ENCODE measurements around the gene PLEKHG3. TPM values are rescaled to one million over a fixed set of nuclear protein-coding genes. Genes with fewer than 3 reads are reported as not detected.

PLEKHG3 gene
- total and polyA plus RNA-seq, 9 donors: 17.5 to 92.9 (median 67.7) TPM

DNA sequence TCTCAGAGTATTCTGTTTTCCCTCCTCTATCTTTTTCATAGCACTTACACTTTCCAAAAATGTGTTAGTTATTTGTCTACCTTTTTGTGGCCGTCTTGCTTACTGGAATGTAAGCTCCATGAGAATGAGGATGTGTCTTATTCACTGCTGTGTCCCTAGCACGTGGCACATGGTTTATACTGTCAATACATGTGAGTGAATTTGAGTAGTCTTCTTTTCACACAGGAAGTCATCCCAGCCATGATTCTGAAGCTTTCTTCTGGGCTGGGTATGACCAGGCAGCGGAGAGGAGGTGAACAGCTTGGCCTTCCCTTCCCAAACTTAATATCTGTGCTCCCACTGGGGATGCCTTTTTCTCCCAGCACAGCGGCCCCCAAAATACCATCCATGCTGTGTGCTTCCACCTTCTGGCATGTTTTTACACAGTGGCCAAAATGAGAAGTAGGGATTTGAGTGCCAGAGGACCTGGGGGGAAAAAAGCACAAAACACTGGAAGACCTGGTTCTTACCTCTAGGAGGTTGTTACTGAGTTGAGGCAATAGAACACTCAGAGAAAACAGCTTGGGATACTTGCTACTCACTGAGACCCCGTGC, 10.3 kb downstream of the PLEKHG3 start:
- TF ChIP-seq CTCF (IDR thresholded peaks at IDR 0.05): no peak
- TF ChIP-seq POLR2A (IDR thresholded peaks at IDR 0.05): no peak
- TF ChIP-seq EP300 (IDR thresholded peaks at IDR 0.05): no peak
- Histone ChIP-seq H3K4me3 (no peak overlapping the region), H3K4me1 (ENCODE audit: insufficient read depth) (peaks cover 31% of the 10 kb centered on the region), H3K27ac (no peak overlapping the region), H3K36me3 (no peaks in the 10 kb centered on the region), H3K27me3 (no peaks in the 10 kb centered on the region), H3K9me3 (no peaks in the 10 kb centered on the region)
- peak in 1 of 5 donors; percentile 8 for DNase-seq
- 87 to 91% (median 88%) methylated on average over 5 of the region's 5 CpGs for WGBS, 3 donors
- intact Hi-C loops (cut with DNase I): loop anchor here in 1 of 4 donors (5.0 kb wide), 1 partner anchor 43 kb away; no protein-coding TSS in a partner anchor

DNA sequence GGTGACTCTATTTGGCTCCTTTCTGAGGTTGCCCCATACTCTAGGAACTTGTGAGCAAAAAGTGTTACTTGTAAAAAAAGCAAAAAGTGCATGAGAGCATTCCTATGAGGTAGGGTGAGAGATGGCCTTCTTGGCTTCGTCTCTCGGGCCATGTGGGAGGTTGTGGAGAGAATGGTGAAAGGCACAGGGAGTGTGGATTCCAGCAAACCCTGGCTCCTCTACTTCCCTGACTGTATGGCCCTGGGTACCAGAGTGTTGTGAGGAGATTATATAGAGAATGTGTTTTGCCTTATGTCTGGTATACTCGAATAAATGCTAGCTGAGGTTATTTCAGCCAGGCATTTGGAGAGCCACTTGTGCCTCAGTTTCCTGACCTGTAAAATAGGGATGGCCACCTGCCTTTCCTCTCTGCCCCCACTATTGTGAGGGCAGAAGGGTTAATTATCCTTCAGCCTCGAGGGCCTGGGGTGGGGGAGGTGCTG, 11.0 kb downstream of the PLEKHG3 start:
- peaks cover 31% of the 10 kb centered on the region for H3K4me1 ChIP-seq (ENCODE audit: insufficient read depth)
- peak in 1 of 5 donors; percentile 17 for DNase-seq
- no peaks in the 10 kb centered on the region for H3K9me3 ChIP-seq
- H3K4me3 ChIP-seq: peak overlapping the region; percentile 38
- 26 to 37% (median 31%) methylated on average over 4 of the region's 4 CpGs for WGBS, 3 donors
- H3K36me3 ChIP-seq: no peaks in the 10 kb centered on the region
- H3K27ac ChIP-seq: peak overlapping the region; percentile 70 to 74
- H3K27me3 ChIP-seq: no peaks in the 10 kb centered on the region
- intact Hi-C loops (cut with DNase I): loop anchor here in 1 of 4 donors (5.0 kb wide), 1 partner anchor 42 kb away; no protein-coding TSS in a partner anchor
- TF ChIP-seq POLR2A (IDR thresholded peaks at IDR 0.05) (no peak), EP300 (IDR thresholded peaks at IDR 0.05) (no peak), CTCF (IDR thresholded peaks at IDR 0.05) (no peak)

GRCh38 chr14:64715628-64716412, 11.6 kb downstream of the PLEKHG3 start:
- Histone ChIP-seq H3K27me3 (no peaks in the 10 kb centered on the region), H3K4me3 (peak overlapping the region; percentile 38), H3K4me1 (ENCODE audit: insufficient read depth) (peaks cover 35% of the 10 kb centered on the region), H3K36me3 (no peaks in the 10 kb centered on the region), H3K27ac (peak overlapping the region; percentile 70 to 74), H3K9me3 (no peaks in the 10 kb centered on the region)
- intact Hi-C loops (cut with DNase I): loop anchor here in 1 of 4 donors (5.0 kb wide), 1 partner anchor 41 kb away; no protein-coding TSS in a partner anchor
- TF ChIP-seq EP300 (IDR thresholded peaks at IDR 0.05): no peak
- WGBS, 3 donors: 10 to 24% (median 17%) methylated on average over 17 to 22 of the region's 22 CpGs
- DNase-seq: peak in 3 of 5 donors; percentile 38 to 62 (median 48)

- Histone ChIP-seq H3K27me3 (no peaks in the 10 kb centered on the region), H3K4me3 (no peak overlapping the region), H3K27ac (peak overlapping the region in 1 of 2 donors; percentile 70), H3K4me1 (ENCODE audit: insufficient read depth) (peaks cover 44% of the 10 kb centered on the region), H3K36me3 (no peaks in the 10 kb centered on the region), H3K9me3 (no peaks in the 10 kb centered on the region)
- TF ChIP-seq CTCF (IDR thresholded peaks at IDR 0.05): no peak
- no peak for TF ChIP-seq EP300 (IDR thresholded peaks at IDR 0.05)
- intact Hi-C loops (cut with DNase I): loop anchor here in 1 of 4 donors (5.0 kb wide), 1 partner anchor 39 kb away; no protein-coding TSS in a partner anchor
- peak; percentile 52 to 73 (median 62) for DNase-seq
- WGBS, 3 donors: 5 to 9% (median 8%) methylated on average over 6 of the region's 6 CpGs
Observed at GRCh38 chr14:64717870-64718269, 13.6 kb downstream of the PLEKHG3 start.
